ENCODE data around the gene DRAM2. TPM values are rescaled to one million over a fixed set of nuclear protein-coding genes. Genes with fewer than 3 reads are reported as not detected.

Gene DRAM2
- total RNA-seq, result 51.6 TPM

GRCh38 chr1:111139956-111140679, at the start of gene DRAM2, which contains the start of gene CEPT1:
Gene DRAM2, minus strand, starts transcription at chr1:111140093. Its CDS starts 8,539 bp downstream, at chr1:111131554.
Gene CEPT1, plus strand, starts transcription at chr1:111140223. Its CDS starts 7,492 bp downstream, at chr1:111147715.

Small RNA genes lying within 50 kb of the gene (small RNA-seq; reads per million reads assigned to genes)
- gene AL355816.1 (ENCODE audit: low replicate concordance), result not detected

Other genes with a start within 250 kb of the DRAM2 start
- gene LRIF1, start 176.2 kb downstream of the DRAM2 start, total RNA-seq, result 18.5 TPM
- 61.0 TPM for gene CEPT1, start 130 bp upstream of the DRAM2 start, total RNA-seq
- gene DENND2D, start 60.6 kb upstream of the DRAM2 start, total RNA-seq, result 0.94 TPM
- gene CHI3L2, start 87.6 kb upstream of the DRAM2 start, total RNA-seq, result 0.31 TPM
- gene CHIA, start 150.8 kb upstream of the DRAM2 start, total RNA-seq, result not detected

Data from parietal lobe (tissue), 2 donors.